SK-N-DZ (cell line): ENCODE data around the gene HENMT1.

Experiments used
- DNase-seq: peaks from one replicate; pipeline ENCODE4 v3.0.0-alpha.2; 2015; ENCODE audit warnings: low spot score

Gene HENMT1

DNA sequence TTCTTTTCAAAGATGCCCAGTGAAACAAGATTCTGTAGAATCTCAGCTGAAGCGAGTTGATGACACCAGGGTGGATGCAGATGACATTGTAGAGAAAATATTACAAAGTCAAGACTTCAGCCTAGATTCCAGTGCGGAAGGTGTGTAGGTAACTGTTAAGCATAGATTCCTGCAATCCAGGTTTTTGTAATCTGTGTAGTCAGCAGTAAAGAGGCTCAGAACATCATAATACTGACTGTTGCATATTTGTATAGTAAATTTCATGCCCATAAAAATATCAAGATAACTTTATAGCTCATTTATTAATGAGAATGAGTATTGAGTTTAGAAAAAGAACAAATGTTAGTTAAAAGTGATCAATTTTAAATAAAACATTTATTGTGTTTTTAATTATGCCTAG lies 32.2 kb downstream of the HENMT1 start:
- no peak for DNase-seq

DNA sequence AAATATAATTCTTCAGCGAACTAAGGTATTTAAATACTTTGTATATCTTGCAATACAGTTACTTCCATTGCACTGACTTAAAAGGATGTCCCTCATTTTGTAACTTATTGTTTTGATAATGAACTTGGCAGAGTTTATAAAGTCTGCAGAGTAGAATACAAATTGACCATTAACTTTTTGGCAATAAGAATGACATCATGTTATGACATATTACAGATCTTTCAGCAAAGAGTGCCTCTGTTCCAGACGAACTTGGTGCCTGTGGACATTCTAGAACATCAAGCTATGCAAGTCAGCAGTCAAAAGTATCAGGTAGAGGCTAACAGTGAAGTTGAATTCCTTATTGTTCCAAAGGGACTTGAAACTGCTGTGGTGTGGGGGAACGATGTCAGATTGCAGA lies 32.9 kb downstream of the HENMT1 start:
- DNase-seq = no peak

DNA sequence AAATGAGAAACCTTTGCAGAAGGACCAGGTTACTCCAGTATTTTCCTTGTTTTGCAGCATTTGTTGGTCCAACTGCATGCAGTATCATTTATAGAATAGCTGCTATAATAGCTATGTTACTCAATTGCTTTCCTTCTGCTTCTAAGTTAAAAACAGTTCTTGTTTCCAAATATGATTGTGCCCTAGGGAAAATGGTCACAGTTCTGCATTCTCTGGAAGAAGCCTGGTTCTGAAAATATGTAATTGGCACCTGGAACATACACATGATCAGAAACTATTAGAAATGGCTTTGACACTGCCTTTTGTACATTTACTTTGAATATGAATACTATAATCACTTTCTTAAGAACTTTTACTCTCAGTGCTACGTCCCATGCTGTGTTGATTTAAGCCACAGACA lies 33.6 kb downstream of the HENMT1 start:
- no peak for DNase-seq

DNA sequence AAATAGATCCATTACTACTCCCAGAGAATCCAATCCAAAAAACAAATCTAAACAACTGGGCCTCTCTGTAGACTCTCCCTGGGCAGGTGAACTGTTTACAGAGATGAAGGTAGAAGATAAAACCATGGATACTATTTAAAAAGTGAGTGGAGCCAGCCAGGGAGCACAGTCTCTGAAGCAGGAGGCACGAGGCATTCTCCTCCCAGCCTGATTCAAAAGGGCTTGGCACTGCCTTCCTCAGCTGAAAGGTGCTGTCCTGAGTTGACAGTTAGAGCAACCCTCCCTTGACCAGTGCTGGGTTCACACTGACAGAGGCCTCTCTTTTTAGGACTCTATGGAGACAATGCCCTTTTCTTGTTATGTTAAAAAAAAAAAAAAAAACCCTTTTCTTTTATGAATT lies 36.8 kb downstream of the HENMT1 start:
- DNase-seq = no peak

DNA sequence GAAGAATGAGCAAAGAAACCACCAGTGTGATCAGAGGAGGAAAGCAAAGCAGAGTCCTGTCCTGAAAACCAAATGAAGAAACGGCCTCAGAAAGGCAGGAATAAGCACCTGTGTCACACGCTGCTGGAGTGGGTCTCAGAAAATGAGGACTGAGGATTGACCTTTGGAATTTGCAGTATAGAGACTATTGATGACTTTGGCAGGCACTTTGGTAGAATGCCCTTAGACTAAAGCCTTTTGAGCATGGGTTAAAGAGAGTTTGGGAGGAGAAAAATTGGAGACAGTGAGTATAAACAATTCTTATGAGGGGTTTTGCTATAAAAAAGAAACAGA lies 43.2 kb downstream of the HENMT1 start:
- no peak for DNase-seq

DNA sequence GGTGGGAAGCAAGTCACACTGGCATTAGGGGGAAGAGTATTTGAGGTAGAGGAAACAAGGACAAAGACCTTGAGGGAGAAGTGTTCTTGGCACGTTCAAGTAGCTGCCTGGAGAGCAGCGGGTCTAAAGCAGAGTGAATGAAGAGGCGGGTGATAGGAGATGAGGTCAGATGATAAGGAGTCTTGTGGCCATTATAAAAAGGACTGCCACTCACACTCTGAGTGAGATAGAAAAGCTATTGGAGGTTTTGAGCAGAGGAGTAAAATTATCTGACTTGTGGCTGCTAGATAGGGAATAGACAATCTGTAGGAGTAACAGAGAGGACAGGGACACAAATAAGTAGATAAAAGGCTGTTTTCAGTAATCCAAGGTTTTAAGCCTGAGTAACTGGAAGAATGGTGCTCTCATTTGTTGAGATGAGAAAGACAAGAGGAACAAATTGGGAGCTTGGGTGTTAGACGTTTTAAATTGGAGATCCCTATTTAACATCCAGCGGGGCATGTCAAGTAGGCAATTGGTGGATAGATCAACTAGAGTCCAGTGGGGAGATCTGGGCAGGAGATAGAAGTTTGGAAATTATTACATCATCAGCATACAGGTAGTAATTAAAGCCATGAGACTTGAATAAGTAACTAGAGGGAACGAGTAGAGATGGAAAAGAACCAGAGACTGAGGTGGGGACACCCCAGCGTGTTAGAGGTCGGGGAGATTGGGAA lies 43.7 kb downstream of the HENMT1 start:
- peak; percentile 15 for DNase-seq

DNA sequence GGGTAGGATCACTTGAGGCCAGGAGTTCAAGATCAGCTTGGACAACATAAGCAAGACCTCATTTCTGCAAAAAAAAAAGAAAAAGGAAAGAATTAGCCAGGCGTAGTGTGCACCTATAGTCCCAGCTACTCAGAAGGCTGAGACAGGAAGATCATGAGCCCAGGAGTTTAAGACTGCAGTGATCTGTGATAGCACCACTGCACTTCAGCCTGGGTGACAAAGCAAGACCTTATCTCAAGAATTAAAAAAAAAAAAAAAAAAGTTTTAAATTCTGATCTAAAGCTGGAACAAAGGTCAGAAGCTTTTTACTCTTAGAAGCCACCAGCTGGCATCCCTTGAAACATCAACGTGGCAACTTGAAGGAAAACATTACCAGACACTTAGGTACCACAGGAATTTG lies 45.3 kb downstream of the HENMT1 start:
- DNase-seq = no peak

DNA sequence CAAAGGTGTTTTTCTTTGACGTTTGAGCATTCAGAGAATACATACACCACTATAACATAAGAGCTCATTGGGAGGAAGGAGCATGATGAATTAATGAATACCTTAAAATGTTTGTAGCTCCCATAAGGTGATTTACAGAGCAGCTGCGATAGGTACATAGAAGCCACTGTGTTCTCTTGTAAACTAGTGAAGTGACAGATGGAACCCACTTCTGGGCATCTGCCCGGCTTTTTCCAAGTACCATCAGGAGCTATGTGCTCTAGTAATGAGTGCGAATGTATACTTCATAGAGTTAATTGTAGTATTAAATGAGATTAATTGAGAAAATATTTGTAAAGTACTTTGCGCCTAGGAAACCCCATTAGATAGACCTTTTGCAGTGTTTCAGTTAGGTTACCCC lies 48.4 kb downstream of the HENMT1 start:
- no peak for DNase-seq

DNA sequence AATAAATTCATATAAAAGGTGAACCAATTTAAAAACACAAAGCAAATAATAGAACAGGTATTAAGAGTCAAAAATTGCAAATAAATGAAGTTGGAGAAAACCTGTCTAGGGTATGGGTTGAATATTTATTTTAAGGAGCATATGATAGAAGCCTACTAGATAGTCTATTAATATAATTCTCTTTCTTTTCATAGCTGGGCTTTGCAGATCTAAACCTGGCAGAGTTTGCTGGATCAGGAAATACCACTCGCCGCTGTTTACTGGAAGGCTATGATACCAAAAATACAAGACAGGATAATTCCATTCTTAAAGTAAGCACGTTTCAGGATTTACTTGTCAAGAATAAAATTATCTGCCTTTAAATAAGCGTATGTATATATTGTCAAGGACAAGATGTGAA lies 48.9 kb downstream of the HENMT1 start:
- no peak for DNase-seq

DNA sequence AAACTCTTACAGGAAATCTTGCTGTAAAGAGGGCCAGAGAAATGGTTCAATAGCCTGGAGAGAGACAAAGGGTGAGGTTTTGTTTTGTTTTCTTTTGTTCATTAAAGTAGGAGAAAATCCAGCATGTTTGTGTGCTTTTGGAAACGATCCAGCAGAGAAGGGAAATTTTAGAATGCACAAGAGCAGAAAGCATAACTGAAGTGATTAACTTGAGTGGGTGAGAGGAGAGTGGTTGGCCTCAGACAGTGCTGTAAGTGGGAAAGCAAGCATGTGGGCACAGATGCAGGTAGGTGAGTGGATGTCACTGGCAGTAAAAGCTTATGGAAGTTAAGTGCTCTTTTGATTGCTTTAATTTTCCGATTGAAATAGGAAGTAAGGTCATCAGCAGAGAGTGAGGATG lies 50.8 kb downstream of the HENMT1 start:
- DNase-seq = no peak

DNA sequence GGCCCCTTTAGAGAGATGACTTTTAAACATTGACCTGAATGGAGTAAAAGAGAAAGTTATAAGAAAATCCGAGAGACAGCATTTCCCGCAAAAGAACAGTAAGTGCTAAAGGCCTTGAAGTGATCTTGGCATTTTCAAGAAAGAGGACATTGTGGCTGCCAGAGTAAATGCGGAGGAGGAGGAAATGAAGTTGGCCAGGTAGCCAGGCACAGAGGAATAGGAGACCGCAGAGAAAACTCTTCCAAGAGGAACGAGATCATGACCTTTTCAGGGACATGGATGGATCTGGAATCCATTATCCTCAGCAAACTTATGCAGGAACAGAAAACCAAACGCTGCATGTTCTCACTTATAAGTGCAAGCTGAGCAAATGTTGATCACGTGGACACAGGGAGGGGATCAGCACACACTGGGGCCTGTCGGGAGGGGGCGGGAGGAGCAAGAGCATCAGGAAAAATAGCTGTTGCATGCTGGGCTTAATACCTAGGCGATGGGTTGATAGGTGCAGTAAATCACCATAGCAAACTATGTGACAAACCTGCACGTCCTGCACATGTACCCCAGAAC lies 51.3 kb downstream of the HENMT1 start:
- DNase-seq = no peak

DNA sequence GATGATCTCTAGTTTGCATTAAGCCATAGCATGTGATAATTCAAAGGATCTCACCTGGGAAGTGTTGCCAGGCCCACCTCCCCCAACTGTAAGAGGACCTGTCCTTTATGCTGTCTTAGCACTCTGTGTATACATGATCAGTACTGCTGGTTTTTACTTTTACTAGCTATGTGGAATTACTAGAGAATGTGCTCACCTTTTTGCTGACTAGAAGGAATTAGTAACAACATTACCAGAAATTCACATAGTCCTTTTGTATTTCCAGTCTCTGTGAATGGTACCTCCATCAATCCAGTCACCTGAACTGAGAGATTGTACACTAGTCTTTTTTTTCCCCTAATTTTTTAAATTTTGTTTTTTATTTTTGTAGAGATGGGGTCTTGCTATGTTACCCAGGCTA lies 54.4 kb downstream of the HENMT1 start:
- no peak for DNase-seq

DNA sequence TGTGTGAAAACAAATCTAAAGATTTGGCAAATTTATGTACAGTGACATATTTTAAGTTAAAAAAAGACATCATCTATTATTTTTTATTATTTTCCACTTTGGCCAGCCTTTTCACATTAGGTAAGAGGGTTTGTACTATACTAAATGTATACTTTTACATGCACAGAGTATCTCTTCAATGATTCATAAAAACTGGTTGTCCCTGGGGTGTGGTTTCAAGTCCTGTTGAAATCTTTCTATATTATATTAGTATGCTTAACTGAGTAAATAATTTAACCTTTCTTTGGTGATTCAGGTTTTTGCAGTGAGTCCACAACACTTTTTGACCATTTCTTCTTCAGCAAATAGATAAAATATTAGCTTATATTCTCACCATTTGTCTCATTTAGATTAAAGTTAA lies 55.3 kb downstream of the HENMT1 start:
- DNase-seq = no peak

DNA sequence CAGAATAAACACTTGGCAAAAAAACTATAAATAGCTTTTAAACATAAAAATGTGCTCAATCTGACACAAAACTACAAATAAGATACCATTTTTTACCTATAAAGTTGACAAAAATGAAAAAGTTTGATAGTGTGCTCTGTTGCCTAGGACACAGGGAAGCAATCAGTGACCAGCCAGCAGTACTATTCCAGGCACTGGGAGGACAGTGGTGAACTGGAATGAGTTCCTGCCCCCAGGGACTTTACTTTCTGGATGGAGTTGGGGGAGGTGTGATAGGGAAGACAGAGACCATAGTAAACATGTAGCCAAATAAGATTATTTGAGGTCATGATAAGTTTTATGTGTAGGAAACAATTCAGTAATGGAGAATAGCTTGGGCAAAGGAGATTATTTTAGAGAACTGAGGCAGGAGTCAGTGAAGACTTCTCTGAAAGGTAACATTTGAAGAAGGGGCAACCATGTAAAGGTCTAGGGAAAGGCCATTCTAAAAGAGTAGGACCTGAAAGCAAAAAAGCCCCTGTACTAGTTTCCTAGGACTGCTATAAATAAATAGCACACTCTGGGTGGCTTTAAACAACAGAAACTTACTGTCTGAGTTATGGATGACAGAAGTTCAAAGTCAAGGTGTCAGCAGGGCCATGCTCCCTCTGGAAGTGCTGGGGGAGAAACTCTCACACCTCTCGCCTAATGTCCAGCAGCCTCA lies 59.0 kb downstream of the HENMT1 start:
- no peak for DNase-seq

DNA sequence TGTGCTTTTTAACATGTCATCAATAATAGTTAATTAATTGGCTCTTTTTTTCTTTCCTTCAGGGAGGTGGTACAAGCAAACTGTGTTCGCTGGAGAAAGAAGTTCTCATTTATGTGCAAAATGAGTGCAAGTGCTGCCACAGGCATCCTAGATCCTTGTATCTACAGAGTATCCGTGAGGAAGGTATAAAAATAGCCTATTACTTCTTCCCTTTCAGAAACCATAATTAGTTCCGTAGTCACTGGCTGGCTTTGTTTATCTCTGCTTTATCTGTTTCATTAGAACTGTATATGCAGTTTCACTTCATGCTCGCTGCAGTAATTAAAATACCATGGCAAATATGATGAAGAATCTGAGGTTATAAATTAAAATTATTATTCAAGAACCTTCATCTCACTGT lies 60.4 kb downstream of the HENMT1 start:
- no peak for DNase-seq

DNA sequence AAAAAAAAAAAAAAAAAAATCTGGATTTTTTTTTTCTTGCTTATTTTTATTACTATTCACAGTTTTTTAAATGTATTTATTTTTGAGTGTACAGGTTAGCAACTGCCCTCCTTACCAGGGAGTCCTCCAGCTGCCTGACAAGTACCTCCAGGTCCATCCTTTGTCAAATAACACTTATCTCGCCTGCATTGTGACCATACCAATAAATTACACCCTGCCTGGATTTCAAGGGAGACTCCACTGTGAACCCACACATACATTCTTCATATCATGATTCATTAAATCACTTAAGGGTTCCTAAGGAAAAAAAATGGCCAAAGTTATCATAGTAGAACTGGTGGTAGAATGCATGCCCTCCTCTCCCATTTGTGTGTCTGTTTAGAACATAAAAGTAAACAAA lies 62.6 kb downstream of the HENMT1 start:
- no peak for DNase-seq
